Measurements from ENCODE around the gene FAM177B.

Gene FAM177B

DNA sequence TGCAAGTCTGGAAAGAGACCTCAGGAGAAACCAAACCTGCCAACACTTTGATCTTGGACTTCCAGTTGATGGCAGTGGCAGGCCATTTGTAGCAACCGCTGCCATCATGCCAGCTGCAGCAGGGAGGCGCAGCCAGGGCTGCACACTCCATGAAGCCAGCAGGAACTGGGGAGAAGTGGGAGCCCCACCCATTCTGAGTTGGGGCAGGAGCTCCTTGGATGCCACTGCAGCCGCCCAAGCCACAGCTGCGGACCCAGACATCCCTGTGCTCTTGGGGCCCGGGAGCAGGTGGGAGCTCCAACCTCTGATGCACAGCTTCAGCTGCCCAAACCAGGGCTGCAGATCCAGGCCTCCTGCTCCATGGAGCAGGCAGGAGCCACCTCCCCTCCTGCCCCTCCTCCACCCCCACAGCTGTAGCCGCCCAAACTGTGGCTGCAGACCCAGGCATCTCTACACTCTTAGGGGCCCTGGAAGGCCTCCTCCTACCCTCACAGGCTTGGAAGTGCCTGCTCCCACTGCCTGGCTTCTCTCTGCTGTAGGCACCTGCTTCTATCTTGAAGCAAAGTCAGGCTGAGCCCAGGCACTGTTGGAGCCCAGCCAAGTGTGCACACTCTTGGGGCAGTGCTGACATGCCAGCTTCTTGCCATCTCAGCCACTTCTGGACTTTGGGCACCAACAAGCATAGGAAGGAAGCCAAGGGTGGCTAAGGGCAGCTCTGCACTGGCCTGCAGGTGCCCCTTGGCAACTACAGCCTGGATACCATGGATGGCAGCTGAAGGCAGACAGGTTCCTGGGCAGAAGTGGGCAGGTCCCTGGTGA lies 57.9 kb downstream of the FAM177B start:
- no peak for DNase-seq (ENCODE audit: low spot score)
- TF ChIP-seq, protein P1, sequence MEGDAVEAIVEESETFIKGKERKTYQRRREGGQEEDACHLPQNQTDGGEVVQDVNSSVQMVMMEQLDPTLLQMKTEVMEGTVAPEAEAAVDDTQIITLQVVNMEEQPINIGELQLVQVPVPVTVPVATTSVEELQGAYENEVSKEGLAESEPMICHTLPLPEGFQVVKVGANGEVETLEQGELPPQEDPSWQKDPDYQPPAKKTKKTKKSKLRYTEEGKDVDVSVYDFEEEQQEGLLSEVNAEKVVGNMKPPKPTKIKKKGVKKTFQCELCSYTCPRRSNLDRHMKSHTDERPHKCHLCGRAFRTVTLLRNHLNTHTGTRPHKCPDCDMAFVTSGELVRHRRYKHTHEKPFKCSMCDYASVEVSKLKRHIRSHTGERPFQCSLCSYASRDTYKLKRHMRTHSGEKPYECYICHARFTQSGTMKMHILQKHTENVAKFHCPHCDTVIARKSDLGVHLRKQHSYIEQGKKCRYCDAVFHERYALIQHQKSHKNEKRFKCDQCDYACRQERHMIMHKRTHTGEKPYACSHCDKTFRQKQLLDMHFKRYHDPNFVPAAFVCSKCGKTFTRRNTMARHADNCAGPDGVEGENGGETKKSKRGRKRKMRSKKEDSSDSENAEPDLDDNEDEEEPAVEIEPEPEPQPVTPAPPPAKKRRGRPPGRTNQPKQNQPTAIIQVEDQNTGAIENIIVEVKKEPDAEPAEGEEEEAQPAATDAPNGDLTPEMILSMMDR (IDR thresholded peaks at IDR 0.05; ENCODE audit: extremely low read depth, missing control alignments): no peak

DNA sequence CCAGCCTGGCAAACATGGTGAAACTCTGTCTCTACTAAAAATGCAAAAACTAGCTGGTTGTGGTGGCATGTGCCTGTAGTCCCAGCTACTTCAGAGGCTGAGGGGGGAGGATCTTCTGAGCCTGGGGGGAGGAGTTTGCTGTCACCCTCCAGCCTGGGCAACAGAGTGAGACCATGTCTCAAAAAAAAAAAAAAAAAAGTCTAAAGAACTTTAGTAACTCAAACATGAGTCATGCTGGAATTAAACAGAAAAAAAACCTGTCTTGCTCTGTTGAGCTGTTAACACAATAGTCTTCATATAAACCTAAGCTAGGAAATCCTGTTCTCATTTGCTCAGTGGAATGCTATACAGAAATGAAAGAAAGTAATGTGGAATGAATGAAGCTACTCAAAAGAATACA lies 61.1 kb downstream of the FAM177B start:
- TF ChIP-seq, protein P1 (IDR thresholded peaks at IDR 0.05; ENCODE audit: extremely low read depth, missing control alignments): no peak
- DNase-seq (ENCODE audit: low spot score): no peak

DNA sequence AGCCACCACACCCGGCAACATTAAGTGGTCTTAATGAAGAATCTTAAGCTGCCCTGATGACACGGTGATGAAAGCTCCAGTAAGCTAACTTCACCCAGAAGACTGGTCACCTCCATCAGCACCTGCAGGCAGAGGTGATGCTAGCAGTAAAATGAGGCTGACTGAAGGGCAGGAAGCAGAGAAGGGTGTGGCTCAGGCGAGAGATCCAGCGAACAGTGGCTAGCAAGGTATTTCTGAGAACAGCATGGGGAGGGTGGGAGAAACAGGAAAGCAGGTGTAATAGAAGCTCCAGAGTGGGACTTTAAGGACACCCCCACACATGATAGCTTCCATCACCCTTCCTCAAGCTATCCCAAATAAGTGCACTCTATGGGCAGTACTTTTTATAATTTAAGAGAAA lies 62.0 kb downstream of the FAM177B start:
- TF ChIP-seq, protein P1 (IDR thresholded peaks at IDR 0.05; ENCODE audit: extremely low read depth, missing control alignments): no peak
- no peak for DNase-seq (ENCODE audit: low spot score)

Measured in GM20000 (cell line).